SK-N-MC (cell line): ENCODE measurements around the gene DDX1.

Experiments
- DNase-seq: peaks from one replicate; pipeline ENCODE4 v3.0.0-alpha.2; 2011; ENCODE audit warnings: low read depth, low spot score
- H3K27ac ChIP-seq: fragments of 200-600 bp; sonication (generic); 2 replicates; pipeline ENCODE4 v1.5.1; 2016; ENCODE audit warnings: mixed run types
- H3K36me3 ChIP-seq: fragments of 200-600 bp; sonication (generic); 2 replicates; pipeline ENCODE4 v1.6.1; 2017; ENCODE audit warnings: antibody characterized with exemption, low read length, mixed read lengths; ENCODE audit not compliant: insufficient read depth
- H3K4me3 ChIP-seq: fragments of 200-600 bp; sonication (generic); 2 replicates; pipeline ENCODE4 v1.5.1; 2016
- H3K9ac ChIP-seq: fragments of 200-600 bp; sonication (generic); 2 replicates; pipeline ENCODE4 v1.8.0; 2017; ENCODE audit warnings: mixed run types, mixed read lengths; ENCODE audit not compliant: insufficient read length
- H3K9me3 ChIP-seq: fragments of 200-600 bp; sonication (generic); 2 replicates; pipeline ENCODE4 v1.6.1; 2017; ENCODE audit warnings: low read depth, mild to moderate bottlenecking, antibody characterized with exemption, low read length, moderate library complexity, mixed read lengths
- EZH2 ChIP-seq: fragments of 200-600 bp; sonication (generic); IDR thresholded peaks from one replicate; pipeline ENCODE4 v1.6.1; 2017; ENCODE audit warnings: antibody characterized with exemption
- FOXP2 ChIP-seq: optimal IDR thresholded peaks from 2 replicates; pipeline ENCODE3; 2011; ENCODE audit warnings: mild to moderate bottlenecking, moderate library complexity; ENCODE audit not compliant: insufficient read depth; ENCODE audit errors: extremely low read length, control extremely low read depth
- POLR2AphosphoS5 ChIP-seq: IDR thresholded peaks from 2 replicates; pipeline ENCODE4 v1.6.1; 2012; ENCODE audit warnings: mild to moderate bottlenecking, low read depth, low read length, borderline replicate concordance

Gene DDX1

DNA sequence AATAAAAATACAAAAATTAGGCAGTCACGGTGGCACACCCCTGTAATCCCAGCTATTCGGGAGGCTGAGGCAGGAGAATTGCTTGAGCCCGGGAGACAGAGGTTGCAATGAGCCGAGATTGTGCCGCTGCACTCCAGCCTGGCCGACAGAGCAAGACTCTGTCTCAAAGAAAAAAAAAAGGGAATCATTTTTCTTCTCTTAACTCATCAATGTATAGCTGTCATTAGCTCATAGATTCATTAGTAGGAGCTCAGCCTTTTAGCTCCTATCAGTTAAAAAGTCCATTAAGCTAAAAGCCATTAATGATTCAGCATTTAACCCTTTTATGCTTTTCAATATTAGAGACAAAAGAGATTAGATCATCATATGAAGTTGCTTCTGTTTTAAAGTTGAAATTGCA is 24.8 kb upstream of the DDX1 start:
- no peaks in the 10 kb centered on the region for H3K36me3 ChIP-seq
- no peak overlapping the region for H3K9ac ChIP-seq
- TF ChIP-seq EZH2, result no peak
- TF ChIP-seq FOXP2, result no peak
- no peak for TF ChIP-seq POLR2AphosphoS5
- no peaks in the 10 kb centered on the region for H3K9me3 ChIP-seq
- no peak for DNase-seq
- H3K4me3 ChIP-seq, result no peak overlapping the region
- H3K27ac ChIP-seq, result no peak overlapping the region

DNA sequence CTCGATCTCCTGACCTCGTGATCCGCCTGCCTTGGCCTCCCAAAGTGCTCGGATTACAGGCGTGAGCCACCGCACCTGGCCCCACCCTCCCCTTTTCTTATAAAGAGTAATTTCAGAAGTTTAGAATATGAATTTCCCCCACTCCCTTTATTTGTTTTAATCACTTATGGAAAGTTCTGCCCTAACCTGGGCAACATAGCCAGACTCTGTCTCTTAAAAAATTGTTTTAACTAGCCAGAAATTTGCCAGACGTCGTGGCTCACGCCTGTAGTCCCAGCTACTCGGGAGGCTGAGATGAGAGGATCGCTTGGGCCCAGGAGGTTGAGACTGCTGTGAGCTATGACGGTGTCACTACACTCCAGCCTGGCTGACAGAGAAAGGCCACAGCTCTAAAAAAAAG is 22.8 kb upstream of the DDX1 start:
- H3K9ac ChIP-seq, result no peak overlapping the region
- H3K9me3 ChIP-seq, result no peaks in the 10 kb centered on the region
- no peak for TF ChIP-seq POLR2AphosphoS5
- no peak for TF ChIP-seq FOXP2
- no peak for TF ChIP-seq EZH2
- no peak overlapping the region for H3K4me3 ChIP-seq
- H3K36me3 ChIP-seq, result no peaks in the 10 kb centered on the region
- no peak overlapping the region for H3K27ac ChIP-seq
- no peak for DNase-seq

DNA sequence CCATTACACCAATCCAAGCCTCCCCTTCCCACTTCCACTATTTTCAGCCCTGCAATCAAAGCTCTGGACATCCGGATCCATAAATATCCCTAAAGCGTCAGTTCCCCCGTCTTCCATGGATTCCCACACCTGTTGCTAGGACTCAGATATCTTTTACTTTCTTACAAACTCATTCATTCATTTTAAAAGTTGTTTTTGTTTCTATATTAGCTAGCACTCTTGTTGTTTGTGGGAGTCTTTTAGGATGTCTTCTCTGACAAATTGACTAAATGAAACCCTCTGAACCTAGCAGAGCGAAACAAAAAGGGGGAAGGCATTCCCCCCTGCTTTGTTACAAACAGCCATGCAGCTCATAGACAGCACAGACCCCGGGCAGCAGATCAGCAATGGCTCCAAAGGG is 21.6 kb upstream of the DDX1 start:
- no peak for DNase-seq
- no peaks in the 10 kb centered on the region for H3K9me3 ChIP-seq
- H3K36me3 ChIP-seq, result no peaks in the 10 kb centered on the region
- no peak overlapping the region for H3K4me3 ChIP-seq
- H3K27ac ChIP-seq, result no peak overlapping the region
- no peak for TF ChIP-seq EZH2
- TF ChIP-seq FOXP2, result no peak
- TF ChIP-seq POLR2AphosphoS5, result no peak
- no peak overlapping the region for H3K9ac ChIP-seq

DNA sequence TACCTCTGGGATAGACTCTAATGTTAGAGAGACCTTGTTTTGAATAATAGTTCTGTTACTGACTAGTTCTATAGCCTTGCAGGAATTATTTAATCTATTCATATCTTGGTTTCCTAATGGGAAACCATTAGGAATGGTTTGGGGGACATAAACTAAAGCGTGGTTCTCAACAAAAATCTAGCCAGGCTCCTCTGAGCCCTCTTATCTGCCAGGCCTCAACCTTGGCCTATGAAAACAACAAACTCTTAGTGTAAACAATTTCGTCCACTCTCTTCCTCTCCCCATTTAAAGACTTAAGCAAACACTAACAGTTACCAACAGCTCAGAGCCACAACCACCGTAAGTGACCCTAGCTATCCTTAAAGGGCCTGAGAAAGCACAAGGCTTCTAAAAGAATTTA is 19.9 kb upstream of the DDX1 start:
- no peak for TF ChIP-seq POLR2AphosphoS5
- no peak for TF ChIP-seq EZH2
- TF ChIP-seq FOXP2, result no peak
- Histone ChIP-seq H3K4me3 (no peak overlapping the region), H3K27ac (no peak overlapping the region), H3K36me3 (no peaks in the 10 kb centered on the region), H3K9ac (no peak overlapping the region), H3K9me3 (no peaks in the 10 kb centered on the region)
- DNase-seq, result no peak

DNA sequence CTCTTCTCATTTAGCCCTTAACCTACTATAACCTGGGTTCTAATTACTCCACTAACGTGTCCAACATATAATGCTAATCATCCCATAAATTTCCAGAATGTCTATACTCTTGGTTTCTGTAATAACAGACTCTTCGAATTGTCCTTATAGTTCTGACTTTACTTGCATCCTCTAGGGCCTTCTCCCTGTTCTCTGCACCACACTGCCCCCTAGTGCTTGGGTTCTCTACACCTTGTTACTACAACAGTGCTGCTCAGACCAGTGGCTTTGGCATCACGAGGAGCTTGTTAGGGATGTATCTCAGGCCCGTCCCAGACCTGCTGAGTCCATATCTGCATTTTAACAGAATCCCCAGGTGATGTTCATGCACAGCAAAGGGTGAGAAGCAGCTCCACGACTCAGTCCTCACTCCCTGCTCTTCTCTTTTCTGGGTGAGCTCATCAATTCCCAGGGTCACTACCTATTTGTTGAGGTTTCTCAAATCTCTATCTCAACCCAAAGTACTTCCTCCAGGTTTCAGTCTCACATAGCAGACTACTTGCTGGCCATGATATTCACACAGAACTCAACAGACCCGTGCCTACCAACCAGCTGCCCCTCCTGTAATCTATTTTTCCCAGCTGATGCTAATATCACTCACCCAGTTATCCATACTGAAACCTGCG is 14.5 kb upstream of the DDX1 start:
- no peak overlapping the region for H3K27ac ChIP-seq
- DNase-seq, result peak; percentile 59
- H3K9me3 ChIP-seq, result no peaks in the 10 kb centered on the region
- H3K9ac ChIP-seq, result no peak overlapping the region
- TF ChIP-seq POLR2AphosphoS5 (no peak), EZH2 (no peak), FOXP2 (no peak)
- no peaks in the 10 kb centered on the region for H3K36me3 ChIP-seq
- no peak overlapping the region for H3K4me3 ChIP-seq

DNA sequence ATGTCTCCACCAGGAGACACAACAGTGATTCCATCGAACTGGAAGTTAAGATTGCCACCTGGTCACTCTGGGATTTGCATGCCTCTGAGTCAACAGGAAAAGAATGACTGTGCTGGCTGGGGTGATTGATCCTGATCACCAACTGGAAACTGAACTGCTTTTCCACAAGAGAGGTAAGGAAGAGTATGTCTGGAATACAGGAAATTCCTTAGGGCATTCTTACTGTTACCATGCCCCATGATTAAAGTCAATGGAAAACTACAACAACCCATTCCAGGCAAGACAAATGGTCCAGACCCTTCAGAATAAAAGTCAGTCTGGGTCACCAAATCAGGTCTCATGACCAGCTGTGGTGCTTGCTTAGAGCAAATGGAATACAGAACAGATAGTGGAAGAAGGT is 12.0 kb upstream of the DDX1 start:
- Histone ChIP-seq H3K27ac (no peak overlapping the region), H3K36me3 (no peaks in the 10 kb centered on the region), H3K9ac (no peak overlapping the region), H3K4me3 (no peak overlapping the region), H3K9me3 (no peaks in the 10 kb centered on the region)
- TF ChIP-seq FOXP2 (no peak), POLR2AphosphoS5 (no peak), EZH2 (no peak)
- DNase-seq, result no peak

DNA sequence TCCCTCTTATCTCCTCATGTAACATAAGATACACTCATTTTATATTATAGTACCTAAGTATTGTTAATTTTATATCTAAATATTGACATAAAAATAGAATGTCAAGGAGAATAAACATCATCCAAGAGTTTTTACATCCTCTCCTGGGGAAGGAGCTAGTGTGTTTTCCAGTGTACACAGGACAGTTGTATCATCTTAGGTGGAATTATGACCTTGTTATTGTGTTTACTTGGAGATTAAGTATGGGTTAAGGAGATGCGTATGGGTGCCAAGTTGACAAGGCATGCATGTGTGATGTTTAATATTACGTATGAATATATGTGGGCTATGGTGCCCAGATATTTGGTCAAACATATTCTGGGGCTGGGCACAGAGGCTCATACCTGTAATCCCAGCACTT is 11.2 kb upstream of the DDX1 start:
- no peak overlapping the region for H3K4me3 ChIP-seq
- H3K9me3 ChIP-seq, result no peaks in the 10 kb centered on the region
- no peak for DNase-seq
- H3K9ac ChIP-seq, result no peak overlapping the region
- H3K36me3 ChIP-seq, result no peaks in the 10 kb centered on the region
- TF ChIP-seq POLR2AphosphoS5, result no peak
- no peak for TF ChIP-seq FOXP2
- no peak for TF ChIP-seq EZH2
- H3K27ac ChIP-seq, result no peak overlapping the region

DNA sequence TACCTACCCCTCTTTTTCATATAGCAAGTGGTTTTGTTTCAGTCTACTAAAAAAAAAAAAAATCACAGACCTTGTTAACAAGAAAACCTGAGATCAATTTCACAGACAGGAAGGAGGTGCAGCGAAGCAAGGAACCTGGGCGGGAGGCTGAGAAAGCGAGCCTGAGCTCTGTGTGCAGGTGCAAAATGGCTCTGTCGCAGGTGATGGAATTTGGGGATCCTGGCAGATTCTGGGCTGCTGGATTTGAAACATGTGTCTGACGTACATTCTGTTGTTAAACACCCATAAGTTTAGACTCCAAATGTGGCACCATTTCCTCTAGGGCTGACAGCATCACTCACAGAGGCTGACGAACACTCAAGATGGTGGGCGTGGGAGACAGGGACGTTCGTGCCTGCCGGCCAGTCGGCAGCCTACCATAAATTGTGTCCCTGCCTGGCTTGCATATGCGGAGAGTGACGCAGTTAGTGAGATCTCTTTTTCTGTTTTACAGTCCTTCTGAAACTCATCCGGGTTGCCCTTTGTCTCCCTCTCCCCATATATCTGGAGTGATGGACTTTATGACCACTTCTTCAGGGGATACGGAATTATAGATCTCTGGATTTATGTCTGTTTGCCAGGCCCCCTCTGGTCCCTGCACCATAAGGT is 8.8 kb upstream of the DDX1 start:
- H3K27ac ChIP-seq, result no peak overlapping the region
- no peak for DNase-seq
- no peak for TF ChIP-seq FOXP2
- no peak for TF ChIP-seq EZH2
- no peak for TF ChIP-seq POLR2AphosphoS5
- H3K9me3 ChIP-seq, result no peaks in the 10 kb centered on the region
- H3K36me3 ChIP-seq, result no peaks in the 10 kb centered on the region
- no peak overlapping the region for H3K9ac ChIP-seq
- H3K4me3 ChIP-seq, result no peak overlapping the region
